Prostate gland (tissue), 2 donors: ENCODE measurements around the gene LRRN2. TPM values are rescaled to one million over a fixed set of nuclear protein-coding genes. Genes with fewer than 3 reads are reported as not detected.
"Not testable (repeated sequence)": the region's sequence is repeated elsewhere in the genome, so short reads cannot be mapped to it uniquely, and the experiment has no call there.

ENCODE experiments used
- DNase-seq: peaks from one replicate; pipeline ENCODE4 v3.0.0-alpha.2; 2019; ENCODE audit warnings: low spot score
- H3K27ac ChIP-seq, 2 donors: fragments of 200-600 bp; sonication (generic); 2 replicates each; pipeline ENCODE4 v1.5.1; 2017 to 2019
- H3K27me3 ChIP-seq: fragments of 200-600 bp; sonication (generic); replicated peaks from 2 replicates; pipeline ENCODE4 v1.5.1; 2019; ENCODE audit not compliant: insufficient read depth
- H3K36me3 ChIP-seq, 2 donors: fragments of 200-600 bp; sonication (generic); 1 replicate in 1 of 2; 2 replicates in 1 of 2; pipeline versions ENCODE4 v1.5.1 to v1.8.1; 2017 to 2019
- H3K4me1 ChIP-seq: fragments of 200-600 bp; sonication (generic); replicated peaks from 2 replicates; pipeline ENCODE4 v1.5.1; 2019
- H3K4me3 ChIP-seq, 2 donors: fragments of 200-600 bp; sonication (generic); 2 replicates each; pipeline ENCODE4 v1.5.1; 2017 to 2019
- H3K9me3 ChIP-seq: fragments of 200-600 bp; sonication (generic); 2 replicates; pipeline ENCODE4 v1.5.1; 2017
- POLR2A ChIP-seq: fragments of 450-650 bp; IDR thresholded peaks from one replicate; pipeline ENCODE4 v1.6.1; 2016; ENCODE audit warnings: antibody characterized with exemption, mild to moderate bottlenecking
- POLR2AphosphoS5 ChIP-seq: sonication (generic); formaldehyde crosslinking; IDR thresholded peaks from one replicate; pipeline ENCODE4 v1.6.1; 2017; ENCODE audit warnings: antibody characterized with exemption
- WGBS: methylation state at CpG from one replicate; pipeline ENCODE4 v1.1.5; 2018; 5-methylcytosine and 5-hydroxymethylcytosine counted together
- intact Hi-C: fragments of 100-400 bp; cut with DNase I; formaldehyde crosslinking; loops from one replicate; pipeline ENCODE4 v1.14.2; 2022
- total RNA-seq, 2 donors: library from RNA; depleted of rRNA; stranded (reverse); fragments of >200 nt; gene quantifications; one replicate each; pipeline ENCODE4 v1.1.0, GENCODE V29; 2016
- TF ChIP-seq, protein P1 (sequence below), 4 experiments: fragments of 200-600 bp in 2 of 4; fragments of 450-650 bp in 2 of 4; sonication (generic) in 2 of 4; IDR thresholded peaks; 1 replicate in 3 of 4; 2 replicates in 1 of 4; pipeline ENCODE4 v1.5.1; 2016 to 2019; ENCODE audit warnings: antibody characterized with exemption in 4 of 4, mild to moderate bottlenecking in 2 of 4, moderate library complexity in 2 of 4

Gene LRRN2
- total RNA-seq, 2 donors from 2014 or later = 0.55 to 15.3 TPM

DNA sequence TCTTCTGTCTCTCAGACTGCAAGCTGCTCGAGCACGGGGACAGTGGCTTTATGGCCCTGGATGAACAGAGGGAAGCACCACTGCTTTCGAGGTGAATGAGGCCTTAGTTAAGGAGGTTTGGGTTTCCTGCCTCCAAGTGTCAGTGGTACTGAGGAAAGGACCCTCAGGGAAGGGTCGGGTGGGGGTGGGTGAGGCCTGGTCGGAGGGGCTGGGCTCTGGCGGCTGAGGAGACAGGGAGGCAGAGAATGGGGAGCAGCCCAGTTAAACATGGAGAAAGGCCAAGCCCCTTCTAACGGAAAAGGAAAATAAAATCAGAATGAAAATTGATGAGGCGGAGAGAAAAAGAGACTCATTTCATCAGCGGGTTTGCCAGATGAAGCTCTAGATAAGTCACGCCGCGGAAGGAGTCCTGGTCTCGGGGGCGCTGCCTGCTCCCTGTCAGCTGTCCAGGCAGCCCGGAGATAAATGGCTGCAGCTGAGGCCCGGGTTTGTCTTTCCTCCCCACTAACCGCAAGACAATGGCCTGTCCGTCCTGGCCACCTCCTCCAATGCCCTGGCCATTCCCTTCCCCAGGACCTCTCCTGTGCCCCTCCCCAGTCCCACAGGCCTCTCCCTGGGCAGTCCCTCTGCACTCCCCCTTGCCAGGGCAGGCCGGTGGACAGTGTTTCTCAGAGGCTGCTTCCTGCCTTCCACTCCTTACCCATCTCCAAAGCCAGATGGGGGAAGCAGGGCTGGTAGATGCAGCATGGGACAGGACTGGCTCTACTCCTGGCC lies 55.2 kb downstream of the LRRN2 start:
- TF ChIP-seq POLR2A (no peak), POLR2AphosphoS5 (no peak)
- TF ChIP-seq, protein P1, sequence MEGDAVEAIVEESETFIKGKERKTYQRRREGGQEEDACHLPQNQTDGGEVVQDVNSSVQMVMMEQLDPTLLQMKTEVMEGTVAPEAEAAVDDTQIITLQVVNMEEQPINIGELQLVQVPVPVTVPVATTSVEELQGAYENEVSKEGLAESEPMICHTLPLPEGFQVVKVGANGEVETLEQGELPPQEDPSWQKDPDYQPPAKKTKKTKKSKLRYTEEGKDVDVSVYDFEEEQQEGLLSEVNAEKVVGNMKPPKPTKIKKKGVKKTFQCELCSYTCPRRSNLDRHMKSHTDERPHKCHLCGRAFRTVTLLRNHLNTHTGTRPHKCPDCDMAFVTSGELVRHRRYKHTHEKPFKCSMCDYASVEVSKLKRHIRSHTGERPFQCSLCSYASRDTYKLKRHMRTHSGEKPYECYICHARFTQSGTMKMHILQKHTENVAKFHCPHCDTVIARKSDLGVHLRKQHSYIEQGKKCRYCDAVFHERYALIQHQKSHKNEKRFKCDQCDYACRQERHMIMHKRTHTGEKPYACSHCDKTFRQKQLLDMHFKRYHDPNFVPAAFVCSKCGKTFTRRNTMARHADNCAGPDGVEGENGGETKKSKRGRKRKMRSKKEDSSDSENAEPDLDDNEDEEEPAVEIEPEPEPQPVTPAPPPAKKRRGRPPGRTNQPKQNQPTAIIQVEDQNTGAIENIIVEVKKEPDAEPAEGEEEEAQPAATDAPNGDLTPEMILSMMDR (IDR thresholded peaks at IDR 0.05) = no peak
- 57% methylated on average over 19 of the region's 19 CpGs for WGBS
- intact Hi-C loops = no loop called here

DNA sequence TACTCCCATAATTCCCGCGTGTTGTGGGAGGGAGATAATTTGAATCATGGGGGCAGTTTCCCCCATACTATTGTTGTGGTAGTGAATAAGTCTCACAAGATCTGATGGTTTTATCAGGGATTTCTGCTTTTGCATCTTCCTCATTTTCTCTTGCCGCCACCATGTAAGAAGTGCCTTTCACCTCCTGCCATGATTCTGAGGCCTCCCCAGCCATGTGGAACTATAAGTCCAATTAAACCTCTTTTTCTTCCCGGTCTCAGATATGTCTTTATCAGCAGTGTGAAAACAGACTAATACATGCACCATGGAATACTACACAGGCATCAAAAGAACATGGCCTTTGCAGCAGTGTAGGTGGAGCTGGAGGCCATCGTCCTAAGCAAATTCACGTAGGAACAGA lies 56.1 kb downstream of the LRRN2 start:
- H3K36me3 ChIP-seq, H3K9me3 ChIP-seq, H3K27me3 ChIP-seq, H3K27ac ChIP-seq, intact Hi-C loops, H3K4me1 ChIP-seq, DNase-seq, H3K4me3 ChIP-seq: not testable (repeated sequence)
- 96% methylated on average over 6 of the region's 6 CpGs for WGBS

More for the DNA sequence above, 55.2 kb downstream of the LRRN2 start:
- no peak for DNase-seq
- Histone ChIP-seq H3K36me3 (no peaks in the 10 kb centered on the region), H3K9me3 (no peaks in the 10 kb centered on the region), H3K27me3 (no peaks in the 10 kb centered on the region), H3K27ac (no peak overlapping the region), H3K4me3 (no peak overlapping the region), H3K4me1 (no peaks in the 10 kb centered on the region)

DNA sequence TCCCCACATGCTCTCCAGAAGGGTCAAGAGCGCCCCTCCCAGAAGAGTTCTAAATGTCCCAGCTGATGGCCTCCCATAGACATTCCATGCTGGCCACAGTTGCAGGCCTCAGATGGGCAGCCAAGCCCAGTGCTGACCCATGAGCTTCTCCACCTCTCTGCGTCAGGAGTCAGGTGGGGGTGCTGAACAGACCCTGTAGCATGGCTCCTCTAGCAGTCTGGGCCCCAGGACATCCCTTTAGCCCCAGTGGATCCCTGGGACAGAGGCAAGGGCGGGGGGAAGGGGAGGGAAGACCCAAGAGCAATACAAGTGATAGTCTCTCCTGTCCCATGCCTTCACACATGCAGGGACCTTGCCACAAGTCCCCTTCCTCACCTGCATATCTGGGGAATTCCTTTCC lies 56.7 kb downstream of the LRRN2 start:
- DNase-seq = no peak
- no peaks in the 10 kb centered on the region for H3K4me1 ChIP-seq
- H3K4me3 ChIP-seq = no peak overlapping the region
- no peaks in the 10 kb centered on the region for H3K36me3 ChIP-seq
- TF ChIP-seq POLR2A (no peak), POLR2AphosphoS5 (no peak)
- TF ChIP-seq, protein P1 (IDR thresholded peaks at IDR 0.05) = no peak
- no peaks in the 10 kb centered on the region for H3K27me3 ChIP-seq
- WGBS = 97% methylated on average over 3 of the region's 3 CpGs
- no peaks in the 10 kb centered on the region for H3K9me3 ChIP-seq
- intact Hi-C loops = no loop called here
- no peak overlapping the region for H3K27ac ChIP-seq

DNA sequence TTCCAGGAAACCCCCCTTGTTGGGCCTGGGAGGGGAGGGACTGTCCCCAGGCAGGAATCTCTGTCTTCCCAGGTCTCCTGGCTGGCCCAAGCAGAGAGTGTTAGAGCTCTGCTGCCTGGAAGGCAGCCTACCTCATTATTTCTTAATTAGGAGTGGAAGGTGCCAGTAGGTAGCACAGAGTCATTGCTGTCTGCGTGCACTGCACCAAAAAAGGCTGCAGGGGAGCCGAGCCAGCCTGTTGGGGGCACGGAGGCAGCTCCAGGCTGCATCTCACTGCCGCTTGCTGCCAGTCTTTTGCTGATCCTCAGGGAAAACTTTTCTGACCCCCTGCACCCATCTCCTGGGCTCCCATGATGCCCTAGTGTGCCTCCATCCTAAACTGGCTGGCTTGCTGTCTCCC lies 58.1 kb downstream of the LRRN2 start:
- no peak overlapping the region for H3K27ac ChIP-seq
- intact Hi-C loops = no loop called here
- no peaks in the 10 kb centered on the region for H3K27me3 ChIP-seq
- WGBS = 81% methylated on average over 4 of the region's 4 CpGs
- H3K9me3 ChIP-seq = no peaks in the 10 kb centered on the region
- no peak for DNase-seq
- no peak overlapping the region for H3K4me3 ChIP-seq
- no peaks in the 10 kb centered on the region for H3K36me3 ChIP-seq
- no peaks in the 10 kb centered on the region for H3K4me1 ChIP-seq
- TF ChIP-seq, protein P1 (IDR thresholded peaks at IDR 0.05) = no peak
- TF ChIP-seq POLR2A (no peak), POLR2AphosphoS5 (no peak)

DNA sequence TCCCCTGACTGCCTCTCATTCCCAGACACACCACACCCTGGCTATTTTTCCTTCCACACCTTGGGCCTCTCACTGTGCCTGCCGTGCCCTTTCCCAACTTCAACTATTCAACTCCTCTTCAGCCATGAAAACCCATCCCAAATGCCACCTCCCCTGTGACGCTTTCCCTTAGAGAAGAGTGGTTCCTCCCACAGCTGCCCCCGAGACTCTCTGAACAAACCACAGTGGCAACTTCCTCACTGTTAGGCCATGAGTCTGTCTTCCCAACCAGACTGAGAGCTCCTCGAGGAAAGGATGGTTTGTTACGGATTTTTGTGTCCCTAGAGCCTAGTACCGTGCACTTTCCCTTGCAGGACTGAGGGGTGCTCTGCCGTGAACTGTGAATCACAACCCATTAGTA lies 59.2 kb downstream of the LRRN2 start:
- Histone ChIP-seq H3K4me1 (no peaks in the 10 kb centered on the region), H3K36me3 (no peaks in the 10 kb centered on the region), H3K27ac (no peak overlapping the region), H3K27me3 (no peaks in the 10 kb centered on the region), H3K9me3 (no peaks in the 10 kb centered on the region), H3K4me3 (no peak overlapping the region)
- no peak for TF ChIP-seq POLR2A
- TF ChIP-seq, protein P1 (IDR thresholded peaks at IDR 0.05) = no peak
- WGBS = 85% methylated on average over 7 of the region's 7 CpGs
- intact Hi-C loops = no loop called here
- DNase-seq = no peak
